Measurements from ENCODE around the gene HNRNPCL2.
"Not testable (repeated sequence)": the region's sequence is repeated elsewhere in the genome, so short reads cannot be mapped to it uniquely, and the experiment has no call there.

- not testable (repeated sequence) for TF ChIP-seq POLR2AphosphoS5 (IDR thresholded peaks at IDR 0.05; ENCODE audit: borderline replicate concordance, low read depth, low read length); EZH2 (IDR thresholded peaks at IDR 0.05); FOXP2 (optimal IDR thresholded peaks at IDR 0.05; ENCODE audit: control extremely low read depth, extremely low read length, insufficient read depth)
These were observed at the start of gene HNRNPCL2 for GRCh38 chr1:13116754-13117153.
